Measurements from ENCODE around the gene POC1A. TPM values are rescaled to one million over a fixed set of nuclear protein-coding genes. Genes with fewer than 3 reads are reported as not detected.

Gene POC1A
- total RNA-seq, 1 experiment from 2014 or later: 7.7 TPM

GRCh38 chr3:52121464-52121805 is 32.8 kb downstream of the POC1A start:
- in situ Hi-C loops (cut with HindIII; ENCODE audit: low pct_unique_long_range_greater_than_20kb, low sequenced_read_pairs): no loop called here
- DNase-seq (ENCODE audit: low read depth, low spot score): no peak

- no peak for DNase-seq (ENCODE audit: low read depth, low spot score)
- in situ Hi-C loops (cut with HindIII; ENCODE audit: low pct_unique_long_range_greater_than_20kb, low sequenced_read_pairs): no loop called here
These were observed 33.4 kb downstream of the POC1A start for GRCh38 chr3:52120556-52121463.

DNA sequence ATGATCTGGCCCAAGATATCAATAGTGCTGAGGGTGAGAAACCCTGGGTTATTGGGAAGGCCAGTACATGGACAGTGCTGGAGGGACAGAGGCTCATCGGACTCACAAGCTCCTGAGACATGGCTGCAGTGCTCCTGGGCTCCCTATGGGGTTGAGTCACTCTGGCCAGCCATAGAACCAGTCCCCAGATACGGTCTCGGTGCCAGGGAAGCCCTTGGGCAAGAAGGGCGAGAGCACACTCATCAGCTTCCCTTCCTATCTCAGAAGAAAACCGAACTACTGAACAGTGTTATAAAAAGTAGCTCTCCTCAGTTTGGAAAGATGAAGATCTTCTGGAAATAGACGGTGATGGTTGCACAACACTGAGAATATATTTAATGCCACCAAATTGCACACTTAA is 34.4 kb downstream of the POC1A start:
- DNase-seq (ENCODE audit: low read depth, low spot score): no peak
- in situ Hi-C loops (cut with HindIII; ENCODE audit: low pct_unique_long_range_greater_than_20kb, low sequenced_read_pairs): no loop called here

DNA sequence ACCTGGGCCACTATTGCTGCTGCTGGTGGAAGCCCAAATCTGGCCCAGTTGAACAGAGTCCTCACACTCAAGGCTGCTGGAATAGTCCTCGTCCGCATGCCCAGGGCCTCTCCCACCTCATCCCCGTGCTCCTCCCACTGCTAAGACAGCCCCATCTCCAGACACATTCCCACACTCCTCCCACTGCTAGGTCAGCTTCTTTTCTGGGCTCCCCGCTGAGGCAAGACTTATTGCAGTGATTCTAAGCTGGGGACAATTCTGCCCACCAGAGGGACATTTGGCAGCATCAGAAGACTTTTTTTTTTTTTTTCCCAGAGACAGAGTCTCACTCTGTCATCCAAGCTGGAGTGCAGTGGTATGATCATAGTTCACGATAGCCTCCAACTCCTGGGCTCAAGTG is 35.1 kb downstream of the POC1A start:
- DNase-seq (ENCODE audit: low read depth, low spot score): no peak
- in situ Hi-C loops (cut with HindIII; ENCODE audit: low pct_unique_long_range_greater_than_20kb, low sequenced_read_pairs): no loop called here

DNA sequence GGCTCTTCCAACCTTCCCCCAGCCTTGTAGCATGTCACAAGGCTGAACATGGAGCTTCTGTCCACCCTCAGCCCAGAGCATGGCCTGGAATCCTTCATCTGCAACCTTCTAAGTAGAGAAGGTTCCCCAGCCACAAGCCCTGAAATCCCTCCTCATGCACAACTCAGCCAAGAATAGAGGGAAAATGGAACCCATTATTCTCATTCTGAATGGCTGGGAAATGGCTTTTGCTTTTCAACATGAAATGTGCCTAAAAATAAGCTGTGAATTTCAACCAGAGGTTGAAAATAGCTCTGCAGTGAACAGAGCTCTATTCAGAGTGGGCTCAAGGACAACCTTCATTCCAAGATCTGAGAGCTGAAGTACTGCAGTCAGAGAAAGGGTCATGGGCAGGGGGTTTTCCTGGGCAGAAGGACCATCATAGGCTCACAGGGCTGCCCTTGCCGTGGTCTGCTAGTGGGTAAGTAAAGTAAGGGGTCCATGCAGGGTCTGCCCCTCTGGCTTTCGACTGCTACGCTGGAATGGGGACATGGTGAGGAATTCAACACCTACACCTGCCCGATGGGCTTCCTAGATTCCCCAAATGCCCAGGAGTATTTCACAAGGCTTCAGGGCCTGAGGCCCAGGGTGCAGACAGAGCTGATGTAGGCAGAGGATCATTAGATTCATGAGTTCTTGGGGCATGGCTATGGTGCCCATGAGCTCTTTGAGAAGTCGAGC is 35.9 kb downstream of the POC1A start:
- peak; percentile 29 for DNase-seq (ENCODE audit: low read depth, low spot score)
- in situ Hi-C loops (cut with HindIII; ENCODE audit: low pct_unique_long_range_greater_than_20kb, low sequenced_read_pairs): no loop called here

DNA sequence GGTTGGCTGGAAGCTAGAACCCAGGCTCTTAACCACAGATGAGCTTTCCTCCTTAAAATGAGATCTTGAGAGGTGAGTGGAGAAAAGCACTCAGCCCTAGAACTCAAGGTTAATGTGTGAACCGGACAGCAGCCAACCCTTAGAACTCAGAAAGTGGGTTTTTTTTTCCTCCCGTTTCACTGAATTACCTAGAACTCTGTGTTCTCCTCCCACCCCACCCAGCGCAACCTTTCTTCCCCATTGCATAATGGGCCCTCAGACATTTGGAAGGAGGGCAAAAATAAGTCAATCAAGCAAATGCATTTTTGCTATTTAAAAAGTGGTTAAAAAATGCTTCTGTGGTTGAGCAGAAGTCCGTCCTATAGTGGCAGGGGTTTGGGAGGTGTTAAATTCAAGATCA is 36.7 kb downstream of the POC1A start:
- in situ Hi-C loops (cut with HindIII; ENCODE audit: low pct_unique_long_range_greater_than_20kb, low sequenced_read_pairs): no loop called here

DNA sequence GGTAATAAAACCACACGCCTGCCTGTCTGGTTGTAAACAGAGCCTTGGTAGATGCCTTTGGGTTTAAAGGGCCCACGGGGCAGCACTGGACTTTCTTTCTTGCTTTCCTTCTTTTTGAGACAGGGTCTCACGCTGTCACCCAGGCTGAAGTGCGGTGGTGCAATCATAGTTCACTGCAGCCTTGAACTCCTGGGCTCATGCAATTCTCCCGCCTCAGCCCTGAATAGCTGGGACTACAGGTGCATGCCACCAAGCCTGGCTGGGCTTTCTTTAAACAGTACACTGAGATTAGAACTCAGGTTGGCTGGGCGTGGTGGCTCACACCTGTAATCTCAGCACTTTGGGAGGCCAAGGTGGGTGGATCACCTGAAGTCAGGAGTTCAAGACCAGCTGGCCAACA is 42.2 kb downstream of the POC1A start:
- no peak for DNase-seq (ENCODE audit: low read depth, low spot score)
- in situ Hi-C loops (cut with HindIII; ENCODE audit: low pct_unique_long_range_greater_than_20kb, low sequenced_read_pairs): no loop called here

More for the DNA sequence above, 36.7 kb downstream of the POC1A start:
- DNase-seq (ENCODE audit: low read depth, low spot score): no peak

GRCh38 chr3:52110502-52110901 is 43.7 kb downstream of the POC1A start:
- no peak for DNase-seq (ENCODE audit: low read depth, low spot score)
- in situ Hi-C loops (cut with HindIII; ENCODE audit: low pct_unique_long_range_greater_than_20kb, low sequenced_read_pairs): no loop called here

- DNase-seq (ENCODE audit: low read depth, low spot score): no peak
- in situ Hi-C loops (cut with HindIII; ENCODE audit: low pct_unique_long_range_greater_than_20kb, low sequenced_read_pairs): no loop called here
These were observed 44.5 kb downstream of the POC1A start for GRCh38 chr3:52109611-52110301.

GRCh38 chr3:52108302-52109232 is 45.7 kb downstream of the POC1A start:
- in situ Hi-C loops (cut with HindIII; ENCODE audit: low pct_unique_long_range_greater_than_20kb, low sequenced_read_pairs): no loop called here
- DNase-seq (ENCODE audit: low read depth, low spot score): peak; percentile 9

DNA sequence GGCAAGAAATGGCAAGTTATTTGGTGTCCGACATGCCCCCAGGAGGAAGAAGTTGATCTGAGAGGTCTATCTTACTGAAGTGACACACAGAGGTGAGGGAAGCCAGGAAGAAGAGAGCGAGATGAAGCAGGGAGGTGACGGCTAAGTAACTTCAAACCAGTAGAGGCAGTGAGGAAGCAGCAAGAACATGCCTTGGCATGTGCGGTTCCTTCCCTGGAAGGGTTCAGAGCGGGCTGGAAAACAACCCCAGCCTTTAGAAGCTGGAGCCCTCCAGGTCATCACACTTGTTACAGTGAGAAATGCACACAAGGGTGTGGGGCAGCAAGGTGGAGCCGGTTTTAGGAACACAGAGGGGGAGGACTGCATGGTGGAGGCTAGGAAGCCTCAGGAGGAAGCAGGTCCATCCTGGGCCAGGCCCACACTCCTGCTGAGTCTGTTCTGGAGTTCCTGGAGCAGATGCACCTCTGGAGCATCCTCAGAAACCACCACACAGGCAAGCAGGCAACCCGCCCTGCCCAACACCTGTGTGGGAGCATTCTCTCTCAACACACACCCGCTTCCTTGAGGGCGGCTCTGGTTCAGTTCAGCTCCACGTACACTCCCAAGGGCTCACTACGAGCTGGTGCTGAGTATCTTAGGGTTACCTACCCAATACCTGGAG is 47.1 kb downstream of the POC1A start:
- in situ Hi-C loops (cut with HindIII; ENCODE audit: low pct_unique_long_range_greater_than_20kb, low sequenced_read_pairs): no loop called here
- DNase-seq (ENCODE audit: low read depth, low spot score): no peak

DNA sequence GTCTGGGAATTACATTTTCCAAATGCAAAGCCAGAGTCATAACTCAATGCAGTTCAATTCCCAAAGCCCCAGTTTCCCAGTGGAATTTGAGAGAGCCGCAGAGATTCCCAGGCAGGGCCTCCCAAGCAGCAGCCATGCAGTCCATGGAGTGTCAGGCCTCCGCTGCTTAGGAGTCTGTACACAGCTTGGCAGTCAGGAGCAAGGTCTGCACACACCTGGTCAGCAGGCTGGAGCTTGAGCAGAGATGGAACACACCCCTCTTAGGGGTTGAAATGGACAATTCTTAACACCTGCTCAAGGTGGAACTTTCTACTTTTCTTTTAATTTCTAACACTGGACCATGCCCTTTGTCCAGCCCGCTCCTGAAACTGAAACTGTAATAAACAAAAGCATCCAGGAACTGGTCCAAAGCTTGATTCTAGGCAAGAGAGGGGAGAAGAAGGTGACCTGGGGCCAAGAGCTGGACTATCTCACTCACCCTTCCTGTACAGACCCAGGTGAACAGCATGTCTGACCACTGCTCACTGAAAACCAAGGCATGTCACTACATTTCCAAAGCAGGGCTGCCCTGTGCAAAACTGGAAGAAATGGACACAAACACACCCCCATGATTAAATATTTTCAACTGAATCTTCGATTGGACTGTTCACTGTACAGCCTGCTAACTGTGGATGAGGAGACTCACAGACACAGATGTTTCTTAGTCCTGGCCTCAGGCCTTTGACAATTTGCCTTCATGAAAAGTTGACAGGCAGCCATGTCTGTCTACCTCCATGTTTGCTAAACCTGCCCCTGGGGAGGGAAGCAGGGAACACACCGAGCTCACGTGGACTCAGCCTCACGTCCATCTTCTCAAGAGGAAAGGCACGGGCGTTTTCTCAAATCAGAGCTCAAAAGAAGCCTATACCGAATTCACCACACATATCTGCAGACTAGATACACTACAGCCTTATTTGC is 49.3 kb downstream of the POC1A start:
- DNase-seq (ENCODE audit: low read depth, low spot score): no peak
- in situ Hi-C loops (cut with HindIII; ENCODE audit: low pct_unique_long_range_greater_than_20kb, low sequenced_read_pairs): no loop called here

- DNase-seq (ENCODE audit: low read depth, low spot score): no peak
- in situ Hi-C loops (cut with HindIII; ENCODE audit: low pct_unique_long_range_greater_than_20kb, low sequenced_read_pairs): no loop called here
These were observed 51.3 kb downstream of the POC1A start for GRCh38 chr3:52102934-52103333.

DNA sequence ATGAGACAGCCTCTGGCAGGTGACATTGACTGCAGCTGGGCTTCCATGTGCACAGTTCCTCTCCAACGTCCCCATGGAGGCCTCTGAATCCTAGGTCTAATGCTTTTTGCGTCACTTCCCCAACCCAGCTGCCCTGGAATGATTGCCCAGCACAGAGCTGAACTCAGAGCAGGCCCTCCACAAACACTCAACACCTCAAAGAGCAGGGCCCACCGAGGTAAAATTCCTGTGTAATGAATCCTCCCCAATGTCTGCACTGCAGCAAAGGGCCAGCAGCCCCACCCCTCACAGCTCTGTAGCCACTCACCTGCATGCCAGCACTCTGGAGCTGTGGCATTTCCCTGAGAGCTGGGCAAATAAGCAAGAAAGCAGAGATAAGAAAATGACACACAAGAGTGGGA is 55.2 kb downstream of the POC1A start:
- in situ Hi-C loops (cut with HindIII; ENCODE audit: low pct_unique_long_range_greater_than_20kb, low sequenced_read_pairs): no loop called here
- DNase-seq (ENCODE audit: low read depth, low spot score): no peak

DNA sequence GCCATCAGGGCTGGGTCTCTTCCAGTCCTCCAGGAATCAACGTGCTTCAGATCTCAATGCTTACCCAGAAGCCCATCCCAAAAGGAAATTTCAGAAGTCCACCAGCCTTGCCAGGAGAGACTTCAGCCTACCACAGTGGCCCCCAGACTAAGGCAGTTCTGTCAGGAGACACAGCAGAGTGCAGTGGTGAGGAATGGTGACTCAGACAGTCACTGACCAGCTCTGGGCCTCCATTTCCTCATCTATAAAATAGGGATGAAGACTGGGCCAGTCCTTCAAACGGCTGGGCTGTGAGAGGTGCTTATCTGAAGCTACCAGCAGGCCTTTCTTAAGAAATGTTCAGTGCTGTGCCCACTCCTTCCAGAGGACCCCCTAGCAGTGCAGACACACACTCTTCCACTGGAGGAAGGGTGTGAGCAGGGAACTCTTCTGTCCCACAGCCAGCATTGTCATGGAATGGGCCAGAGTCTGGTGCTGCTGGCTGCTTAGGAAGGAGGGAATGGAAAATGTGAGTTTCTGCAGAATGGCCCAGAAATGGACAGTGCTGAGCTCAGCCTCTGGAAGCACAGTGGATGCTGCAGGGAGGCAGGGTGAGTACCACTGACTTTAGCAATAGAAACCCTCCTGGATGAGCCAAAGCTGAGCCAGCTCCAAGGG is 56.2 kb downstream of the POC1A start:
- in situ Hi-C loops (cut with HindIII; ENCODE audit: low pct_unique_long_range_greater_than_20kb, low sequenced_read_pairs): no loop called here
- no peak for DNase-seq (ENCODE audit: low read depth, low spot score)
